GM13977 (cell line): ENCODE results near the gene COX17.
A peak's percentile ranks its signal among the peaks of the same experiment; 100 is the strongest.

ENCODE experiments used
- DNase-seq: peaks from one replicate; pipeline ENCODE4 v3.0.0; 2012; ENCODE audit warnings: low spot score
- CTCF ChIP-seq: IDR thresholded peaks from 2 replicates; pipeline ENCODE4 v1.5.1; 2012; ENCODE audit warnings: mild to moderate bottlenecking, control low read depth; ENCODE audit not compliant: insufficient read depth; ENCODE audit errors: extremely low read depth, missing control alignments
- in situ Hi-C: fragments of 300-500 bp; cut with MboI; formaldehyde crosslinking; loops from one replicate; pipeline ENCODE4 v1.12.0; 2022; ENCODE audit warnings: low sequenced_read_pairs, low pct_unique_long_range_greater_than_20kb, mixed read lengths, inconsistent platforms; ENCODE audit not compliant: unreplicated experiment

Gene COX17, protein sequence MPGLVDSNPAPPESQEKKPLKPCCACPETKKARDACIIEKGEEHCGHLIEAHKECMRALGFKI

DNA sequence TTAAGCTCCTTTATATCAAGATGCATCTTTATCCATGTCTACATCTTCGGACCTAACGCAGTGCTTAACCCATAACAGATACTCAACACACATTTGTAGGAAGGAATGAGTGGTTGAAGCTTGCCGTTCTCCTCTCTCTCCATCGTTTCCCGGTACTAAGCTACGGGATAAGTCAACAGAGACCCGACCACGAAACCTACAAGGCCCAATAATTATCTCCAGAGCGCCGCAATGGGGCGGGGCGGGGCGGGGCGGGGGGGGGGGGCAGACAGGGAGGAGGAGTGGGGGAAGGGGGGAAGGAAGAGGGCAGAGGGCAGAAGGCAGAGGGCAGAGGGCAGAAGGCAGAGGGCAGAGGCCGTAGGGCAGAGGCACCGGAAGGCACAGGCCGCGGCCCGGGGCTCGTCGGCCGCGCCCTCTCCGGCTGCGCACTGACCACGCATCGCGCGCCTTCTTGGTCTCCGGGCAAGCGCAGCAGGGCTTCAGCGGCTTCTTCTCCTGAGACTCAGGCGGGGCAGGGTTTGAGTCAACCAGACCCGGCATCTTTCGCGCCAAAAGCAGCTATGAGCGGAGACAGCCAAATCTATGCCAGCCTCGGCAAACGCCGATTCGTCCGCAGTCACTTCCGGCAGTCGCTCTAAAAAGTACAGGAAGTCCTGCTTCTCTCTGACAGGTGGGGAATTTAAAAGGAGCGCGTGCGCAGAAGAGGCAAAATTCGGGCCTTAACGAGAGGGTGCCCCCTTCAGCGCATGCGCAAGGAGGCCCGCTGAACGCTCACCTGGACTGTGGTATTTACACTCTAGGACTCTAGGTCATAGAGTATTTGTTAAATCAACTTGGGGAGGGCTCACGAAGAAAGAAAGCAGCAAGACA, at the start of gene COX17:
COX17 (minus strand) TSS at position 636 of the 870 bp plus-strand sequence; CDS start at position 540, 96 bp downstream.
- no peak for TF ChIP-seq CTCF
- in situ Hi-C loops: loop anchor here (25.0 kb wide), 1 partner anchor 540 kb away; the partner anchor contains the start of gene TEX55

GRCh38 chr3:119726909-119727308, 49.7 kb upstream of the COX17 start:
- in situ Hi-C loops: no loop called here
- TF ChIP-seq CTCF: no peak
- DNase-seq: no peak

More for the DNA sequence above, at the start of gene COX17:
- DNase-seq: peak; percentile 94

GRCh38 chr3:119723022-119723421, 45.8 kb upstream of the COX17 start:
- DNase-seq: no peak
- TF ChIP-seq CTCF: no peak
- in situ Hi-C loops: no loop called here

- TF ChIP-seq CTCF: no peak
- DNase-seq: no peak
- in situ Hi-C loops: no loop called here
Measured at GRCh38 chr3:119717520-119717919, 40.3 kb upstream of the COX17 start.

DNA sequence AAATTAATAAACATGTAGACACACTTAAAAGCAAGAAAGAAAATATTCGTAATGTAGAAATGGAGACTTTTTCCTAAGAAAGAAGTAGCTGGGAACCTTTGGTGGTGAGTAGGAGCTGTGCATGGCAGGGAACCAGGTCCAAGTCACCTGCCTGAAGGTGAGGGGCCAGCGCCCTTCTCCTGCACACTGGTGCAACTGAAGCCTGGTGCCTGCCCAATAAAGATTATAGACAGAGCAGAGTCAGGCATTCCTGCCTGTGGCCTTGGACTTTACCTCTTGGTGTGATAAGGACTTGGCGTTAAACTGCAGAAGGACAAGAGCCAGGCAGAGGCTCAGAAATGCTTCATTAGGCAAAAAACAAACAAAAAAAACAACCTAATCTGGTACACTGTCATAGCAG, 39.8 kb upstream of the COX17 start:
- in situ Hi-C loops: no loop called here
- no peak for DNase-seq
- no peak for TF ChIP-seq CTCF

DNA sequence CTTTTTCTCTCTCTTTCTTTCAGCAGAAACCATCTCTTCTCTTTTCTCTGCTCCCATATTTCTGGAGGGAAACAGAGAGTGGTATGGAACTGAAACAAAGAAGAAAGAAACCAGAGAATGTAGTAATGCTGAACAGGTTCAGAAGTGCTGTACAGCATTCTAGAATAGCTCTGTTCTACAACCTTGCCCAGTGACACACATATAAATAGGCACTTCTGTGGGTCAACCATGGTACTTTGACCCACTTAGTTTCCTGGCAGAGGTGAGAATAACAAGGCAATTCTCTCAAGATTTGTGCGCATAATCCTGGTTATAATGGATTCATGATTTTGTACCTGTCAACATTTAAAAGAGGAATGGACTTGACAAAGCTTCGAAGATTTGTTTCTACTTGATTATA, 37.9 kb upstream of the COX17 start:
- TF ChIP-seq CTCF: no peak
- in situ Hi-C loops: no loop called here
- no peak for DNase-seq
